Panc1 (cell line): Measurements from ENCODE around the gene DSCAML1. TPM values are rescaled to one million over a fixed set of nuclear protein-coding genes. Genes with fewer than 3 reads are reported as not detected.

Source experiments
- ATAC-seq: fragments of 200-7000 bp; cut with Tn5 transposase; 2 replicates; pipeline ENCODE4 v1.9.1; 2020; ENCODE audit warnings: mild to moderate bottlenecking, moderate library complexity
- BruUV-seq: library from RNA; stranded (reverse); fragments of 400-500 nt; replicated peaks from 2 replicates; lab custom pipeline; 2021; lab: Mats Ljungman, UMichigan
- CTCF ChIA-PET: fragments of 300-600 bp; sonication (Branson Sonifier 250); formaldehyde crosslinking; loops from one replicate; lab custom pipeline; 2022; ENCODE audit warnings: antibody characterized with exemption; lab: Charles Lee
- POLR2A ChIA-PET: fragments of 300-600 bp; sonication (Branson Sonifier 250); formaldehyde crosslinking; loops from one replicate; lab custom pipeline; 2022; ENCODE audit warnings: antibody characterized with exemption; lab: Charles Lee
- DNase-seq: peaks from one replicate; pipeline ENCODE4 v3.0.0-alpha.2; 2010; ENCODE audit warnings: low read depth, low spot score
- H3K27ac ChIP-seq: 2 replicates; pipeline ENCODE4 v1.5.1; 2011; ENCODE audit warnings: mild to moderate bottlenecking, low read length, inconsistent platforms
- H3K27me3 ChIP-seq: fragments of 200-500 bp; sonication (Bioruptor generic); 2 replicates; pipeline ENCODE4 v1.6.0; 2014; ENCODE audit warnings: low read length, inconsistent platforms; ENCODE audit not compliant: control insufficient read depth, insufficient read depth
- H3K36me3 ChIP-seq: fragments of 200-500 bp; sonication (Bioruptor generic); 2 replicates; pipeline ENCODE4 v1.5.1; 2014; ENCODE audit warnings: inconsistent platforms, mild to moderate bottlenecking, low read length, moderate library complexity; ENCODE audit not compliant: control insufficient read depth, insufficient read depth
- H3K4me1 ChIP-seq: 2 replicates; pipeline ENCODE4 v1.5.1; 2011; ENCODE audit warnings: inconsistent platforms, mild to moderate bottlenecking, low read length, moderate library complexity; ENCODE audit not compliant: control insufficient read depth, insufficient read depth
- H3K4me3 ChIP-seq, 2 experiments: 2 replicates each; pipeline ENCODE4 v1.5.1; 2011 to 2012; ENCODE audit warnings: low read depth in 2 of 2, low read length in 2 of 2, mild to moderate bottlenecking in 2 of 2, inconsistent platforms in 1 of 2, moderate library complexity in 1 of 2
- H3K9me3 ChIP-seq: fragments of 200-500 bp; sonication (Bioruptor generic); 2 replicates; pipeline ENCODE4 v1.5.1; 2014; ENCODE audit warnings: low read depth, mild to moderate bottlenecking, inconsistent platforms, low read length, moderate library complexity; ENCODE audit not compliant: control insufficient read depth, insufficient read depth
- CTCF ChIP-seq: fragments of 450-650 bp; IDR thresholded peaks from 2 replicates; pipeline ENCODE4 v1.5.1; 2017; ENCODE audit warnings: mild to moderate bottlenecking
- POLR2AphosphoS5 ChIP-seq: IDR thresholded peaks from 2 replicates; pipeline ENCODE4 v1.6.1; 2012; ENCODE audit warnings: mild to moderate bottlenecking, low read depth, low read length, moderate library complexity
- REST ChIP-seq, 2 experiments: IDR thresholded peaks; 2 replicates each; pipeline ENCODE4 v1.6.1; 2011 to 2012; ENCODE audit warnings: low read depth in 2 of 2, control low read depth in 1 of 2, low read length in 1 of 2, mild to moderate bottlenecking in 1 of 2, moderate library complexity in 1 of 2; ENCODE audit not compliant: insufficient read depth in 1 of 2
- SIN3A ChIP-seq: IDR thresholded peaks from 2 replicates; pipeline ENCODE4 v1.6.1; 2012; ENCODE audit warnings: low read depth, mild to moderate bottlenecking, low read length, moderate library complexity, borderline replicate concordance; ENCODE audit not compliant: insufficient read depth
- TCF7L2 ChIP-seq: IDR thresholded peaks from 2 replicates; pipeline ENCODE4 v1.6.1; 2011; ENCODE audit warnings: mild to moderate bottlenecking, low read depth, low read length, inconsistent platforms
- in situ Hi-C: cut with HindIII; loops from 2 replicates; pipeline ENCODE4 v1.10.0; 2016; ENCODE audit warnings: low sequenced_read_pairs, low pct_unique_long_range_greater_than_20kb
- intact Hi-C: fragments of 100-400 bp; cut with micrococcal nuclease; formaldehyde crosslinking; loops from one replicate; pipeline ENCODE4 v1.10.0; 2022; ENCODE audit not compliant: unreplicated experiment
- total RNA-seq: library from RNA; stranded (reverse); gene quantifications from one replicate; pipeline ENCODE4 v1.2.1, GENCODE V29; 2021; ENCODE audit not compliant: unreplicated experiment

DSCAML1 gene
- total RNA-seq, 1 experiment from 2014 or later: 1.6 TPM

- DNase-seq (no peak), ATAC-seq (no peak)
- TF ChIP-seq REST (IDR thresholded peaks at IDR 0.05; ENCODE audit: insufficient read depth in 1 of 2, low read depth in 2 of 2, low read length in 1 of 2) (no peak), SIN3A (no peak)
- no TSS peak for BruUV-seq
- Histone ChIP-seq H3K27me3 (no peaks in the 10 kb centered on the region; the same call in 1 of the 2 replicates), H3K4me1 (no peaks in the 10 kb centered on the region), H3K9me3 (no peaks in the 10 kb centered on the region), H3K4me3 (no peak overlapping the region), H3K36me3 (no peaks in the 10 kb centered on the region), H3K27ac (no peak overlapping the region)
- in situ Hi-C loops (no loop called here), intact Hi-C loops (no loop called here)
- ChIA-PET CTCF (no interaction called here), POLR2A (no interaction called here)
Measured at GRCh38 chr11:117478926-117479325, 318.1 kb downstream of the DSCAML1 start.

GRCh38 chr11:117478126-117478860 is 318.7 kb downstream of the DSCAML1 start:
- no peaks in the 10 kb centered on the region for H3K9me3 ChIP-seq
- H3K27me3 ChIP-seq: no peaks in the 10 kb centered on the region; the same call in 1 of the 2 replicates

More at GRCh38 chr11:117478126-117478860, 318.7 kb downstream of the DSCAML1 start:
- BruUV-seq: no TSS peak
- no peak for DNase-seq
- CTCF ChIA-PET: no interaction called here
- H3K36me3 ChIP-seq: no peaks in the 10 kb centered on the region
- in situ Hi-C loops: no loop called here
- intact Hi-C loops: no loop called here
- no peaks in the 10 kb centered on the region for H3K4me1 ChIP-seq
- POLR2A ChIA-PET: no interaction called here
- no peak for TF ChIP-seq REST (IDR thresholded peaks at IDR 0.05; ENCODE audit: insufficient read depth in 1 of 2, low read depth in 2 of 2, low read length in 1 of 2)
- no peak for TF ChIP-seq CTCF
- TF ChIP-seq SIN3A: no peak
- no peak for TF ChIP-seq POLR2AphosphoS5
- no peak for TF ChIP-seq TCF7L2
- ATAC-seq: no peak
- H3K4me3 ChIP-seq: no peak overlapping the region
- H3K27ac ChIP-seq: no peak overlapping the region
